ENCODE data around the gene DGKZ. TPM values are rescaled to one million over a fixed set of nuclear protein-coding genes. Genes with fewer than 3 reads are reported as not detected.
A peak's percentile ranks its signal among the peaks of the same experiment; 100 is the strongest.

DGKZ gene
- total and polyA plus RNA-seq, 7 donors, result 16.6 to 76.7 (median 31.4) TPM

GRCh38 chr11:46380340-46381047 lies 33.2 kb downstream of the DGKZ start:
- H3K27ac ChIP-seq, result peak overlapping the region; percentile 66 to 79 (median 74)
- intact Hi-C loops (cut with DNase I), result no loop called here
- peak; percentile 85 for DNase-seq
- no peaks in the 10 kb centered on the region for H3K9me3 ChIP-seq
- peaks cover 9 to 48% (median 31%) of the 10 kb centered on the region in 3 donors for H3K27me3 ChIP-seq
- H3K36me3 ChIP-seq, result peaks cover 6 to 23% (median 11%) of the 10 kb centered on the region in 4 donors
- H3K4me1 ChIP-seq, result peaks cover 0 to 39% (median 32%) of the 10 kb centered on the region in 4 donors
- 1% methylated on average over 45 of the region's 45 CpGs for WGBS, 2 donors
- H3K4me3 ChIP-seq, result peak overlapping the region; percentile 57 to 77 (median 66)
- TF ChIP-seq EP300 (IDR thresholded peaks at IDR 0.05), result no peak
- TF ChIP-seq POLR2AphosphoS5 (IDR thresholded peaks at IDR 0.05), result peak in 3 of 4 donors; percentile 8 to 35 (median 28)

- H3K36me3 ChIP-seq, result peaks cover 0 to 16% (median 4%) of the 10 kb centered on the region in 4 donors
- H3K9me3 ChIP-seq, result no peaks in the 10 kb centered on the region
- DNase-seq, result peak; percentile 70
- WGBS, 2 donors, result 1% methylated on average over 94 to 96 of the region's 96 CpGs
- H3K4me1 ChIP-seq, result peaks cover 0 to 39% (median 32%) of the 10 kb centered on the region in 4 donors
- H3K4me3 ChIP-seq, result peak within 1 kb of the TSS; percentile 57 to 77 (median 66)
- TF ChIP-seq POLR2A (IDR thresholded peaks at IDR 0.05), result no peak
- no peak for TF ChIP-seq EP300 (IDR thresholded peaks at IDR 0.05)
- no peak for TF ChIP-seq POLR2AphosphoS5 (IDR thresholded peaks at IDR 0.05)
- no peak for TF ChIP-seq CTCF (IDR thresholded peaks at IDR 0.05)
- intact Hi-C loops (cut with DNase I), result no loop called here
- peak within 1 kb of the TSS; percentile 66 to 79 (median 74) for H3K27ac ChIP-seq
- peaks cover 9 to 55% (median 34%) of the 10 kb centered on the region in 3 donors for H3K27me3 ChIP-seq
Measured at GRCh38 chr11:46381048-46381818, 34.0 kb downstream of the DGKZ start, which contains the start of gene MDK. Gene MDK, plus strand, starts transcription at chr11:46381669. Its CDS starts 389 bp downstream, at chr11:46382058.

DNA sequence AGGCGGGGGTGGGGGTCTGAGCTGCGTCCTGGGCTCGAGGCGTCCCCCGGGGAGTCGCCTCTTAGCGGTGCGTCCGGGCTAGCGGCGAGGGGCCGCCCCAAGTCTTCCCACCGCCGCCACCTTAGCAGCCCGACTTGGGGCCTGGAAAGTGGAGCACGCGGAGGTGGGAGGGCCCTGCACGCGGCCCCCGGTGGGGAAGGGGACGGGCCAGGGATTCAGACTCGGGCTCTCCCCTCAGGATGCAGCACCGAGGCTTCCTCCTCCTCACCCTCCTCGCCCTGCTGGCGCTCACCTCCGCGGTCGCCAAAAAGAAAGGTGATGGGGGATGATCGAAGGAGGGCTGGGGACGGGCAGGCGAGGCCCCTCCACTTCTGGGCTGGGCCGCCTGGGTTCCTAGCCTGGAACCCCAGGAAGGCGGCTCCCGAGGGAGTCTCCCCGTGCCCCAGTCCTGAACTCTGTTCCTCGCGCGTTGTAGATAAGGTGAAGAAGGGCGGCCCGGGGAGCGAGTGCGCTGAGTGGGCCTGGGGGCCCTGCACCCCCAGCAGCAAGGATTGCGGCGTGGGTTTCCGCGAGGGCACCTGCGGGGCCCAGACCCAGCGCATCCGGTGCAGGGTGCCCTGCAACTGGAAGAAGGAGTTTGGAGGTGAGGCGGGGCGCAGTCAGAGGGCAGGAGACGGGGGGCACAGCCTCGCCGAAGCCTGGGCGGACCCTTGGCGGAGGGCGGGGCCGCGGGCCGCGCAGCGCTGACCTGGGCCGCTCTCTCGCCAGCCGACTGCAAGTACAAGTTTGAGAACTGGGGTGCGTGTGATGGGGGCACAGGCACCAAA lies 34.8 kb downstream of the DGKZ start:
- peak; percentile 68 for DNase-seq
- H3K27me3 ChIP-seq, result peaks cover 9 to 63% (median 34%) of the 10 kb centered on the region in 3 donors
- TF ChIP-seq EP300 (IDR thresholded peaks at IDR 0.05), result no peak
- no peak for TF ChIP-seq CTCF (IDR thresholded peaks at IDR 0.05)
- TF ChIP-seq POLR2A (IDR thresholded peaks at IDR 0.05), result no peak
- TF ChIP-seq POLR2AphosphoS5 (IDR thresholded peaks at IDR 0.05), result no peak
- WGBS, 2 donors, result 1 to 2% methylated on average over 66 of the region's 66 CpGs
- H3K27ac ChIP-seq, result peak overlapping the region in 1 of 4 donors; percentile 76
- H3K4me3 ChIP-seq, result peak overlapping the region; percentile 57 to 77 (median 66)
- H3K36me3 ChIP-seq, result peaks cover 0 to 9% (median 0%) of the 10 kb centered on the region in 4 donors
- H3K9me3 ChIP-seq, result no peaks in the 10 kb centered on the region
- intact Hi-C loops (cut with DNase I), result no loop called here
- peaks cover 0 to 39% (median 32%) of the 10 kb centered on the region in 4 donors for H3K4me1 ChIP-seq

DNA sequence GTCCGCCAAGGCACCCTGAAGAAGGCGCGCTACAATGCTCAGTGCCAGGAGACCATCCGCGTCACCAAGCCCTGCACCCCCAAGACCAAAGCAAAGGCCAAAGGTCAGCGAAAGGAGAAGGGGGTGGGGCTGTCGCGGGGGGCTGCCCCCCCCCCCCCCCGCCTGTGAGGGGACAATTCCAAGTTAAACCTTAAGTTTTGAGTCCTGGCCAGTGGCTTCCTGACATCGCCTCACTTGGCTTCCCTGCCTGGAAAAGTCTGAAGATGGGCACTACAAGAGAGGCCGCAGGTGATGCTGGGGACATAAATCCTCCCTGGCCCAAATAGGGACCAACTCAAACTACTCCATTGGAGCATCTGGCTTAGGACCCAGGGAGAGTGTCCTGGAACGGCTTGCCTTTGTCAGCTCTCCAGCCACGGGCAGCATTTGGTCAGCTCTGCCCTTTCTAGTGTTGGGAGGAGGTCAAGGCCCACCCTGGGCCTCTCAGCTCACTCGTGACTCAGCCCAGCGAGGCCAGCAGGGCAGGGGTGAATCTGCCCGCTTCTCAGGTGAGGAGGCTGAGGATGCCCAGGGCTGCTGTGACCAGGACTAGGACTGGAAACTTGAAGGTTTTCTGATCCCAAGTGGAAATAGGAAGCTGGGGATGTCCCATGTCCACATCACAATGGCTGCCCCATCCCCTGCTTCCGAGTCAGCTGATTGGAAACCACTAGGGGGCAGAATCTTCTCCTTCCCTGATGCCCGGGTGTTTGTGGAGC lies 35.6 kb downstream of the DGKZ start:
- TF ChIP-seq CTCF (IDR thresholded peaks at IDR 0.05) (peak in 2 of 4 experiments; percentile 35 to 36), POLR2A (IDR thresholded peaks at IDR 0.05) (no peak), EP300 (IDR thresholded peaks at IDR 0.05) (no peak)

More for the DNA sequence above, 35.6 kb downstream of the DGKZ start:
- no peak overlapping the region for H3K27ac ChIP-seq
- H3K4me1 ChIP-seq, result peaks cover 0 to 39% (median 32%) of the 10 kb centered on the region in 4 donors
- intact Hi-C loops (cut with DNase I), result no loop called here
- WGBS, 2 donors, result 44 to 59% methylated on average over 18 of the region's 18 CpGs
- peak overlapping the region in 3 of 4 donors; percentile 60 to 77 (median 71) for H3K4me3 ChIP-seq
- H3K9me3 ChIP-seq, result no peaks in the 10 kb centered on the region
- DNase-seq, result peak; percentile 56
- peaks cover 9 to 71% (median 38%) of the 10 kb centered on the region in 3 donors for H3K27me3 ChIP-seq
- H3K36me3 ChIP-seq, result peaks cover 0 to 4% (median 0%) of the 10 kb centered on the region in 4 donors

Data from sigmoid colon (tissue), 7 donors.